ENCODE measurements around the gene HCAR1.
"Not testable (repeated sequence)": the region's sequence is repeated elsewhere in the genome, so short reads cannot be mapped to it uniquely, and the experiment has no call there.

The HCAR1 gene

GRCh38 chr12:122716658-122717057, 14.0 kb downstream of the HCAR1 start, which contains the start of gene HCAR3:
Gene HCAR3 (minus strand): TSS chr12:122716811. CDS start chr12:122716737, 74 bp downstream.
- not testable (repeated sequence) for DNase-seq

- DNase-seq: not testable (repeated sequence)
Observed at GRCh38 chr12:122715211-122715610, 15.4 kb downstream of the HCAR1 start.

- not testable (repeated sequence) for DNase-seq
Observed at GRCh38 chr12:122713491-122714188, 17.0 kb downstream of the HCAR1 start.

- not testable (repeated sequence) for DNase-seq
Observed at GRCh38 chr12:122711266-122711665, 19.4 kb downstream of the HCAR1 start.

GRCh38 chr12:122710341-122710740, 20.3 kb downstream of the HCAR1 start:
- not testable (repeated sequence) for DNase-seq

GRCh38 chr12:122709287-122709686, 21.4 kb downstream of the HCAR1 start:
- DNase-seq: not testable (repeated sequence)

- not testable (repeated sequence) for DNase-seq
Observed at GRCh38 chr12:122703841-122704240, 26.8 kb downstream of the HCAR1 start.

- DNase-seq: not testable (repeated sequence)
Observed at GRCh38 chr12:122702890-122703611, 27.6 kb downstream of the HCAR1 start, which contains the start of gene HCAR2. Gene HCAR2 (minus strand): TSS chr12:122703357. CDS start chr12:122703283, 74 bp downstream.

GRCh38 chr12:122701481-122701880, 29.2 kb downstream of the HCAR1 start:
- not testable (repeated sequence) for DNase-seq

GRCh38 chr12:122700038-122700710, 30.5 kb downstream of the HCAR1 start:
- not testable (repeated sequence) for DNase-seq

- not testable (repeated sequence) for DNase-seq
Observed at GRCh38 chr12:122696922-122697321, 33.7 kb downstream of the HCAR1 start.

GRCh38 chr12:122691566-122691965, 39.1 kb downstream of the HCAR1 start:
- DNase-seq: no peak

- no peak for DNase-seq
Observed at GRCh38 chr12:122688291-122688690, 42.4 kb downstream of the HCAR1 start.

- no peak for DNase-seq
Observed at GRCh38 chr12:122687086-122687485, 43.6 kb downstream of the HCAR1 start.

- DNase-seq: no peak
Observed at GRCh38 chr12:122686538-122686937, 44.1 kb downstream of the HCAR1 start.

GRCh38 chr12:122684297-122684813, 46.3 kb downstream of the HCAR1 start:
- DNase-seq: no peak

GRCh38 chr12:122681814-122682213, 48.8 kb downstream of the HCAR1 start:
- DNase-seq: no peak

GRCh38 chr12:122680989-122681388, 49.7 kb downstream of the HCAR1 start:
- not testable (repeated sequence) for DNase-seq

- DNase-seq: not testable (repeated sequence)
Observed at GRCh38 chr12:122676781-122677180, 53.9 kb downstream of the HCAR1 start.

All from NCI-H1930 (cell line).